HG03108 (cell line): ENCODE results near the gene C15orf62.

Experiments used
- ATAC-seq: cut with Tn5 transposase; IDR thresholded peaks from one replicate; pipeline ENCODE4 v1.9.1; 2021; ENCODE audit warnings: moderate library complexity; ENCODE audit not compliant: unreplicated experiment

C15orf62 gene

GRCh38 chr15:40754883-40755811 lies 14.6 kb upstream of the C15orf62 start, which contains the start of gene RMDN3:
TSS of gene RMDN3 (minus strand) at chr15:40755254. CDS start at chr15:40754783, 471 bp downstream.
- ATAC-seq = peak; percentile 68

GRCh38 chr15:40755812-40756208 lies 14.0 kb upstream of the C15orf62 start:
- no peak for ATAC-seq

DNA sequence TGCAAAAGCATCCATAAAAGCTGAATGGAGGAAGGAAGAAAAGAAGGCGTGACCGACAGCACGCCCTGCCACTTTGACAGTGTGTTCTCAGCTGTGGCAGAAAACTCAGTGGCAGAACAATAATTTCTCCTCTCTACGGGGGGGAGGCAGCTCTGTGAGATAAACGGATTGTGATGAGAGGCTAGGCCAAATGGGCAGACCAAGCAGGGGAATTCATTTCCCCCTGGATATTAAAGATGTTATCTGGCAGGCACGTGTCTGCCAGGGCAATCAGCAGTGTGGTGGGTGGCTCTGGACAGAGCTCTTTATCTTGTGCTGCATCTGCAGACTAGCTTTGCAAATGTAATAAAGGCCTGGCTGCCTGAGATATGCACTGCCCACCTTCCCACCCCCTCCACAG lies 12.8 kb upstream of the C15orf62 start:
- ATAC-seq = no peak

GRCh38 chr15:40759961-40760360 lies 9.8 kb upstream of the C15orf62 start:
- no peak for ATAC-seq

DNA sequence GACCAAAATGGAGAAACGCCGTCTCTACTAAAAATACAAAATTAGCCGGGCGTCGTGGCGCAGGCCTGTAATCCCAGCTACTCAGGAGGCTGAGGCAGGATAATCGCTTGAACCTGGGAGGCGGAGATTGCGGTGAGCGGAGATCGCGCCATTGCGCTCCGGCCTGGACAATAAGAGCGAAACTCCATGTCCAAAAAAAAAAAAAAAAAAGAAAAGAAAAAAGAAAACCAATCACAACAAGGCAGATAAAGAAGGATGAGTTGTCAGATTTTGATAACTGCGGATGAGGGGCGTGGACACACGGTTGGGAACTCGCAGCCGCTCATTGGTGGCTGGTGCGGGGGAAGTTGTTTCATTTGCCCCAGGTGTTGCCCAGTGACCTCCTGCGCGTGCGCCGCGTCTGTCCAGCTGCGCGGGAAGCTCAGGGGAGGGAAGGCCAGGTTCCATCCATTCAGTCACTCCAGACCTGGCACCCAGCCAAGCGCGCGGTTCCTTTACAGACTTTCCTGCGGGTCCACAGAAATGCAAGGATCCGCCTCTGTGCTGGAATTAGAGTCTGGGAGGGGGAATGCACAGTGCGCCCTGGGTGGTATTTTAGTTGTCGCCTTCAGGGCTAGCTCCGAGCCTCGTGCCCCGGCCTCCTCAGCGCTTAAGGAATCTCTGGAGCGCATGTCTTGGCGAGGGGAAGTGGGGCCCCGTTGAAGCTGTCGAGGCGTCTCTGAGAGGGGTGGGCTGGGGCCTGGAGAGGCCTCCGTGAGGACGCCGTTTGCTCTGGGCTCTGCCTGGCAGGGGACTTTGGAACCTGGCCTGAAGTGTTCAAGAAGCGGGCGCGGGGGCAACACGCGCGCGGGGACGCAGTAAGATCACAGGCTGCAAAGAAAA lies 6.6 kb upstream of the C15orf62 start:
- no peak for ATAC-seq

GRCh38 chr15:40763801-40764628 lies 5.8 kb upstream of the C15orf62 start, which contains the start of gene GCHFR:
TSS of gene GCHFR (plus strand) at chr15:40764068. CDS start at chr15:40764181, 113 bp downstream.
- ATAC-seq = peak; percentile 47

DNA sequence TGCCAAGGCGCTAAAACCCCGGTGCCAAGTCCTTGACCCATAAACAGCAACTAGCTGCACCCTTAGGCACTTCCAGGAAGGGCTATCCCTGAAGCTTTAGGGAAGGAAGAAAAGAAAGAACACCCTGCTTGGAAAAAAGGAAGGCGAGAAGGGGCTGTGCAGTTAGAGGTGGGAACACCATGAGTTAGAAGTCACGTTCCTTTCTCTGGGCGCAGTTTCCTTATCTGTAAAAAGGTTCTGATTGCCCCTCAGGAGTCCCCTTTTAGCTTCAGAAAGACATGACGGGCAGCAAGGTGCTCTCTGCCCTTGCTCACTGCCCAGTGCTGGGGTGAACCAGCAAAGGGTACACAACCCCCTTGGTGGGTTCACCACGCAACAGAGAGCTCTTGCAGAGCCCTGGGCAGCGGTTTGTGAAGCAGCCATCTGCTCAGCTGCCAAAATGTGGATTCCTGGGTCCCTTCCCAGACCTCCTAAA lies 5.1 kb upstream of the C15orf62 start:
- no peak for ATAC-seq

- ATAC-seq = no peak
These were observed 3.5 kb upstream of the C15orf62 start for GRCh38 chr15:40766194-40766815.

DNA sequence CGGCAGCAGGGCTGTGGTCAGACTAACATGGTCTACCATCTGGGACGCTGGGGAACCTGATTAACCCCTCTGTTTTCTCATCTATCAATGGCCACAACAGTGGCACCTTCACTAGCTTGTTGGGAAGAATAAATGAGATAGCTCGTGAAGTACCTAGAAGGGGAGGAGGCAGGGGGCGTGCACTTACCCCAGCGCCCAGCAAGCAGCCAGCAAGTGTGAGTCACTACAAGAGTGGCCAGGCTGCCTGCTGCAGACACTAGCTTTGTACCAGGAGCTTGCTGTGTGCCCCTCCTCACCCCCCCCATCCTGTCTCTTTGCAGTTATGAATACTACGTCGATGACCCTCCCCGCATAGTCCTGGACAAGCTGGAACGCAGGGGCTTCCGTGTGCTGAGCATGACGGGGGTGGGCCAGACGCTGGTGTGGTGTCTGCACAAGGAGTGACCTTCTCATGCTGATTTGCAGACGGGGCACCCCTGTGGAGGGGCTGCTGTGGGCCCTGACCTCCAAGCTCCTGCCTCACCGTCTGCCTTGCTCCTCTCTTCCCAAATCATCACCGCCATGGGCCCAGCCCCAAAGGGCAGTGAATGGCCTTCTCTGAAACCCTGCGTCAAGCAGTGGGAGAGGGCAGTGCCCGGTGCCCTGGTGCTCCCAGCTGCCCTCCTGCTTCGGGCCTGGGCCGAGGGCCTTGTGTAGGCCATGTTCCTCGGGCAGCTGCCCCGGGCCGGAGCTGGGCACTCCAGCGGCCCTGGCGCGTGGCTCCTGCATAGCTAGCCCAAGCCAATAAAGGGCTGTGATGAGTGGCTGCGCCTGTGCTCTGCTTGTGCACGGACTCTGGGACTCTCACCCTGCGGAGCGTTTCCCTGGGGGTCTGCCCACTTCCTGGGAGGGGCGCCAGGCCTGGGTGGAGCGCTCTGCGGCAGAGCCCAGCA lies 2.6 kb upstream of the C15orf62 start:
- ATAC-seq = no peak

DNA sequence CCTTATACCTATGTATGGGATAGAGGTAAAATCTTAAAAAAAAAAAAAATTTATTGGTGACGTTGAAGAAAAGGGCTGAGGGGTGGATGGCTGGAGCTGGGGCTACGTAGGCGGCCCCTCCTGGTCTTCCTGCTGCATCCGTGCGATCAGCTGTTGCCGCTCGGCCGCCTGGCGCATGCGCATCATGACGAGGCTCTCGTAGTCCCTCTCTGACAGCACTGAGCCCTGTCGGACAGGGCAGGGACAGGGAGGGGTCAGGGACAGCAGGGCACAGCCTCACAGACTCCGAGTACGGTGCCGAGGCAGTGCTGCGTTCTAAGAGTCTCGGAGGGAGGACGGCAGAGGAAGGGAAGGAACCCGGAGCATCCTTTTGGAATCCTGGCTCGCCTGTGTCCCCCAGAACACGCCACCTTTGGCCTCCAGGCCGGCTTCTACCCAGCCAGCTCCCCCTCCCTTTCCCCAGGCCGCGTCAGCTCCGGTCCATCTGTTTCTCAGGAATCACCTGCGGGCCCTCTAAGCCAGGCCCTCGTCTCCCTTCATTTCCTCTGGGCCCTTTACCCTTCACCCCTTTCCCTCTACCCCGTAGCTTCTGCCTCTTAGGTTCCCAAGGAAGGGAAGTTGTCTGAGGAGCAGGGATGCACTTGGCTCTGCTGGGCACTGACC lies 1.8 kb upstream of the C15orf62 start:
- no peak for ATAC-seq

- ATAC-seq = no peak
These were observed 1.1 kb upstream of the C15orf62 start for GRCh38 chr15:40768521-40769273.

GRCh38 chr15:40770147-40770721 lies 454 bp downstream of the C15orf62 start:
- no peak for ATAC-seq

GRCh38 chr15:40771242-40771641 lies 1.5 kb downstream of the C15orf62 start:
- ATAC-seq = no peak

- ATAC-seq = no peak
These were observed 2.2 kb downstream of the C15orf62 start for GRCh38 chr15:40772014-40772413.

GRCh38 chr15:40773496-40773895 lies 3.7 kb downstream of the C15orf62 start:
- ATAC-seq = no peak

DNA sequence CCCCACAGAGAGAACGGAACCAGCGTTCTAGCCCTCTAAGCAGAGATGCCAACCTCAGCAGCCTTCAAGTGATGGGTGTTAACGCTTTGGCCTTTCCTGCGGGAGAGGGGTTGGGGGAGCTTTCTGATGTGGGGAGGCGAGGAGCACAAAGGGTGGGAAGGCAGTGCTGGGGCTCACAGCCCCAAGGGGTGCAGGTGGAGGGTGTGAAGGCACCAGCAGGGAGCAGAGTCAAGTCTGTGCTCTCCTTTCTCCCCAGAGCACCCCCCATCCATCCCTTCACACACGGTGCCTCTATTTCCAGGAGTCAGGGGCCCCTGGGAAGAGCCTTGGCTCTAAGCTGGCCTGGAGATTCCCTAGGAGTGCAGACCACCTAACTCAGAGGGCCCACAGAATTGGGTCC lies 4.1 kb downstream of the C15orf62 start:
- no peak for ATAC-seq

- no peak for ATAC-seq
These were observed 5.2 kb downstream of the C15orf62 start for GRCh38 chr15:40775007-40775406.
